ENCODE results near the gene ALAD.
"Not testable (repeated sequence)": the region's sequence is repeated elsewhere in the genome, so short reads cannot be mapped to it uniquely, and the experiment has no call there.

Gene ALAD

GRCh38 chr9:113373676-113374392 is 27.2 kb downstream of the ALAD start:
- no peak for DNase-seq (ENCODE audit: low read depth in 2 of 2)

- DNase-seq (ENCODE audit: low read depth in 2 of 2), result no peak
These were observed 27.8 kb downstream of the ALAD start for GRCh38 chr9:113373256-113373655.

GRCh38 chr9:113372059-113372458 is 29.0 kb downstream of the ALAD start:
- DNase-seq (ENCODE audit: low read depth in 2 of 2), result no peak

GRCh38 chr9:113370806-113371325 is 30.2 kb downstream of the ALAD start:
- DNase-seq (ENCODE audit: low read depth in 2 of 2), result no peak

- DNase-seq (ENCODE audit: low read depth in 2 of 2), result no peak
These were observed 31.3 kb downstream of the ALAD start for GRCh38 chr9:113369855-113370140.

- no peak for DNase-seq (ENCODE audit: low read depth in 2 of 2)
These were observed 31.9 kb downstream of the ALAD start for GRCh38 chr9:113368982-113369854.

- DNase-seq (ENCODE audit: low read depth in 2 of 2), result no peak
These were observed 32.6 kb downstream of the ALAD start for GRCh38 chr9:113368348-113368981.

GRCh38 chr9:113365652-113366051 is 35.4 kb downstream of the ALAD start:
- not testable (repeated sequence) for DNase-seq (ENCODE audit: low read depth in 2 of 2)

- DNase-seq (ENCODE audit: low read depth in 2 of 2), result no peak
These were observed 36.1 kb downstream of the ALAD start for GRCh38 chr9:113364951-113365350.

GRCh38 chr9:113363336-113363735 is 37.7 kb downstream of the ALAD start:
- DNase-seq (ENCODE audit: low read depth in 2 of 2), result no peak

GRCh38 chr9:113361304-113362018 is 39.6 kb downstream of the ALAD start:
- DNase-seq (ENCODE audit: low read depth in 2 of 2), result no peak

GRCh38 chr9:113360242-113360842 is 40.7 kb downstream of the ALAD start:
- no peak for DNase-seq (ENCODE audit: low read depth in 2 of 2)

- DNase-seq (ENCODE audit: low read depth in 2 of 2), result no peak
These were observed 41.7 kb downstream of the ALAD start for GRCh38 chr9:113359385-113359784.

GRCh38 chr9:113356686-113357292 is 44.3 kb downstream of the ALAD start:
- no peak for DNase-seq (ENCODE audit: low read depth in 2 of 2)

GRCh38 chr9:113355040-113355596 is 46.0 kb downstream of the ALAD start:
- DNase-seq (ENCODE audit: low read depth in 2 of 2), result no peak

- DNase-seq (ENCODE audit: low read depth in 2 of 2), result no peak
These were observed 48.7 kb downstream of the ALAD start for GRCh38 chr9:113352411-113352810.

GRCh38 chr9:113352006-113352405 is 49.1 kb downstream of the ALAD start:
- DNase-seq (ENCODE audit: low read depth in 2 of 2), result no peak

- DNase-seq (ENCODE audit: low read depth in 2 of 2), result peak; percentile 27 to 29
These were observed 50.1 kb downstream of the ALAD start for GRCh38 chr9:113350937-113351336.

GRCh38 chr9:113350107-113350661 is 50.9 kb downstream of the ALAD start:
- DNase-seq (ENCODE audit: low read depth in 2 of 2), result no peak

- DNase-seq (ENCODE audit: low read depth in 2 of 2), result peak in 1 of 2 donors; percentile 22
These were observed 51.5 kb downstream of the ALAD start, which contains the start of gene BSPRY for GRCh38 chr9:113349445-113350094. Gene BSPRY (plus strand): TSS chr9:113349541. CDS start chr9:113349580, 39 bp downstream.

Data from stimulated activated CD8-positive, alpha-beta memory T cell treated with anti-CD3 and anti-CD28 coated beads, Interleukin-2, amount 100 ng/mL, for 48 hours (primary cell).